Psoas muscle (tissue), 8 donors: ENCODE data around the gene PLEKHG2. TPM values are rescaled to one million over a fixed set of nuclear protein-coding genes. Genes with fewer than 3 reads are reported as not detected.
A peak's percentile ranks its signal among the peaks of the same experiment; 100 is the strongest.

ENCODE experiments used
- ATAC-seq, 4 donors: fragments of 200-7000 bp; cut with Tn5 transposase; one replicate each; pipeline ENCODE4 v1.9.1; 2020; ENCODE audit warnings: moderate library complexity in 3 of 4, mild to moderate bottlenecking in 2 of 4
- DNase-seq, 2 donors: peaks; one replicate each; pipeline ENCODE4 v3.0.0-alpha.2; 2020
- H3K27ac ChIP-seq: fragments of 200-600 bp; one replicate; pipeline ENCODE4 v1.8.0; 2022
- H3K27me3 ChIP-seq, 3 donors: fragments of 200-600 bp in 1 of 3; one replicate each; pipeline versions ENCODE4 v1.6.1 to v1.8.0; 2013 to 2022; ENCODE audit warnings: low read length in 2 of 3, mild to moderate bottlenecking in 2 of 3, moderate library complexity in 1 of 3; ENCODE audit not compliant: insufficient read depth in 3 of 3
- H3K36me3 ChIP-seq, 2 donors: fragments of 200-600 bp in 1 of 2; one replicate each; pipeline versions ENCODE4 v1.6.1 to v1.8.0; 2013 to 2022; ENCODE audit warnings: low read depth in 1 of 2, mild to moderate bottlenecking in 1 of 2, moderate library complexity in 1 of 2; ENCODE audit not compliant: insufficient read depth in 1 of 2
- H3K4me1 ChIP-seq: fragments of 200-600 bp; one replicate; pipeline ENCODE4 v1.8.0; 2022
- H3K4me3 ChIP-seq: fragments of 200-600 bp; one replicate; pipeline ENCODE4 v1.8.0; 2022; ENCODE audit warnings: mild to moderate bottlenecking
- H3K9me3 ChIP-seq: fragments of 200-600 bp; one replicate; pipeline ENCODE4 v1.8.0; 2022
- CTCF ChIP-seq: fragments of 200-600 bp; IDR thresholded peaks from one replicate; pipeline ENCODE4 v1.8.0; 2022; ENCODE audit warnings: antibody characterized with exemption
- WGBS, 3 donors: extraction: QIAGEN DNeasy Blood & Tissue Kit; methylation state at CpG; one replicate each; pipeline versions ENCODE4 v1.1.6 to v1.1.7; 2013; 5-methylcytosine and 5-hydroxymethylcytosine counted together
- intact Hi-C, 2 donors: fragments of 100-400 bp; cut with DNase I; formaldehyde crosslinking; loops; one replicate each; pipeline versions ENCODE4 v1.11.0 to v1.14.2; 2022
- polyA plus RNA-seq, 3 donors: library from polyadenylated mRNA; stranded (reverse); fragments of 200-250 nt; gene quantifications; one replicate each; pipeline ENCODE4 v1.2.3, GENCODE V29; 2013
- total RNA-seq, 4 donors: library from RNA; stranded (reverse); fragmentation: NEBNext Ultra II Directional in 2 of 4; extraction: Animal tissue kit (Norgen Biotek cat#: 25700) in 2 of 4; gene quantifications; one replicate each; pipeline versions ENCODE4 v1.2.1 to v1.2.4, GENCODE V29; 2021 to 2023
- donor health status: healthy with polysubstance abuse.
- donor health status: DM: no; HTN: no; CAD: no; lungs with moderate emphysema.
- donor health status: Bipolar disorder and iron deficiency.
- donor health status: healthy.
- donor health status: DM: yes; HTN: yes; CAD: no.
- donor health status: DM: no; HTN: no; CAD: no.
- donor health status: DM: no; HTN: no; CAD: no.
- donor health status: DM: yes; HTN: yes; CAD: no.

The PLEKHG2 gene
- total and polyA plus RNA-seq, 7 donors, result 2.4 to 8.0 (median 6.8) TPM

GRCh38 chr19:39435499-39436349 lies 23.3 kb downstream of the PLEKHG2 start, which contains the start of gene RPS16:
Gene RPS16 (minus strand): TSS chr19:39435949. CDS start chr19:39435895, 54 bp downstream.
- TF ChIP-seq CTCF, result no peak
- intact Hi-C loops, result loop anchor here (2.0 to 10.0 kb wide), 3 partner anchors 23 to 91 kb away; partner anchors contain the start of genes MED29 (in 1 of the 2), PAF1 (in 1 of the 2), PLEKHG2 (in 1 of the 2) and SAMD4B (in 1 of the 2)
- Histone ChIP-seq H3K27ac (peak within 1 kb of the TSS; percentile 93), H3K4me3 (peak within 1 kb of the TSS; percentile 96), H3K4me1 (peaks cover 18% of the 10 kb centered on the region), H3K9me3 (no peaks in the 10 kb centered on the region), H3K36me3 (peaks cover 7 to 44% of the 10 kb centered on the region in 2 donors), H3K27me3 (no peaks in the 10 kb centered on the region)
- 0 to 1% (median 0%) methylated on average over 61 of the region's 61 CpGs for WGBS, 3 donors
- ATAC-seq, result peak; percentile 97 to 98 (median 98)
- peak; percentile 99 to 100 for DNase-seq

- H3K27me3 ChIP-seq, result no peaks in the 10 kb centered on the region
- H3K36me3 ChIP-seq, result peaks cover 7 to 39% of the 10 kb centered on the region in 2 donors
- no peak for TF ChIP-seq CTCF
- DNase-seq, result no peak
- ATAC-seq, result peak in 1 of 4 donors; percentile 3
- H3K4me3 ChIP-seq, result peak overlapping the region; percentile 96
- H3K9me3 ChIP-seq, result no peaks in the 10 kb centered on the region
- intact Hi-C loops, result loop anchor here in 1 of 2 donors (10.0 kb wide), 1 partner anchor 92 kb away; the partner anchor contains the start of gene SAMD4B
- H3K27ac ChIP-seq, result peak overlapping the region; percentile 93
- H3K4me1 ChIP-seq, result peaks cover 18% of the 10 kb centered on the region
- 0 to 1% (median 0%) methylated on average over 2 of the region's 2 CpGs for WGBS, 3 donors
These were observed 23.9 kb downstream of the PLEKHG2 start for GRCh38 chr19:39436350-39436716.

GRCh38 chr19:39438270-39438934 lies 25.9 kb downstream of the PLEKHG2 start:
- Histone ChIP-seq H3K36me3 (peaks cover 7 to 18% of the 10 kb centered on the region in 2 donors), H3K4me1 (peaks cover 18% of the 10 kb centered on the region), H3K27ac (no peak overlapping the region), H3K27me3 (no peaks in the 10 kb centered on the region), H3K4me3 (no peak overlapping the region), H3K9me3 (no peaks in the 10 kb centered on the region)
- no peak for ATAC-seq
- intact Hi-C loops, result loop anchor here in 1 of 2 donors (10.0 kb wide), 1 partner anchor 94 kb away; the partner anchor contains the start of gene SAMD4B
- 81 to 87% (median 84%) methylated on average over 9 of the region's 9 CpGs for whole genome bisulfite sequencing, 3 donors
- no peak for DNase-seq
- TF ChIP-seq CTCF, result no peak

GRCh38 chr19:39444598-39445195 lies 32.2 kb downstream of the PLEKHG2 start:
- Histone ChIP-seq H3K4me1 (peaks cover 32% of the 10 kb centered on the region), H3K27me3 (no peaks in the 10 kb centered on the region), H3K27ac (peak overlapping the region; percentile 95), H3K4me3 (peak overlapping the region; percentile 90), H3K9me3 (no peaks in the 10 kb centered on the region), H3K36me3 (peaks cover 0 to 22% of the 10 kb centered on the region in 2 donors)
- DNase-seq (no peak), ATAC-seq (peak in 3 of 4 donors; percentile 5 to 28 (median 20))
- TF ChIP-seq CTCF, result no peak
- 2 to 3% (median 3%) methylated on average over 17 of the region's 17 CpGs for WGBS, 3 donors
- intact Hi-C loops, result loop anchor here (10.0 kb wide), 1 partner anchor 90 kb away; the partner anchor contains the start of gene EID2B (in 2 of the 2)
